Stimulated activated naive CD8-positive, alpha-beta T cell treated with anti-CD3 and anti-CD28 coated beads, Interleukin-15, Interleukin-2, amounts not matched to agents 100 ng/mL and 50 ng/mL, for 24 hours (primary cell): ENCODE results near the gene GALNT7.
A peak's percentile ranks its signal among the peaks of the same experiment; 100 is the strongest.

Experiments
- H3K27ac Mint-ChIP-seq: one replicate; pipeline ENCODE4 v1.8.0; 2021; ENCODE audit warnings: mild to moderate bottlenecking, mixed read lengths
- H3K27me3 Mint-ChIP-seq: one replicate; pipeline ENCODE4 v1.8.0; 2021; ENCODE audit warnings: mixed read lengths
- H3K36me3 Mint-ChIP-seq: one replicate; pipeline ENCODE4 v1.8.0; 2021; ENCODE audit warnings: low read depth, mixed read lengths
- H3K4me1 Mint-ChIP-seq: one replicate; pipeline ENCODE4 v1.8.0; 2021; ENCODE audit warnings: low read depth, mixed read lengths
- H3K4me3 Mint-ChIP-seq: one replicate; pipeline ENCODE4 v1.8.0; 2021; ENCODE audit warnings: mild to moderate bottlenecking, mixed read lengths
- H3K9me3 Mint-ChIP-seq: one replicate; pipeline ENCODE4 v1.8.0; 2021; ENCODE audit warnings: mixed read lengths

The GALNT7 gene

DNA sequence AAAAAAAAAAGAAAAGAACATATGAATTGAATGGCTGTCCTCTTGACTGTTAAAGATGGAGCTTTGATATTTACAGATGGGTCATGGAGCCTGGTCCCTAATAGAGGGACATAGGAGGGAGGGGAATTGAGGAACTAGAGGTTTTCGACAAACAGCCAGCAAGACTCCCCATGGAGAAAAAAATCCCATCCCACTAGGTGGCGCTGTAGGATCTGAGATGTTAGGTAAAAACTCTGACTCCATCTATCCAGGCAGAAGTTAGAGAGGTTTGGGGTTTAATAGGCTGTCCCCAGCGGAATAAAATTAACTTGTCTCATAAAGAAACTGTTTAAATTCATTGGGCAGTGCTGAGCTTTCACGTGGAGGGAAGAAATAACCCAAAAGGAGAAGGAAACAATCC lies 119.7 kb downstream of the GALNT7 start:
- Mint-ChIP-seq H3K36me3 (peaks cover 31% of the 10 kb centered on the region), H3K4me1 (peaks cover 18% of the 10 kb centered on the region), H3K27ac (peak overlapping the region; percentile 28), H3K4me3 (no peak overlapping the region), H3K27me3 (no peaks in the 10 kb centered on the region), H3K9me3 (peaks cover 9% of the 10 kb centered on the region)

- Mint-ChIP-seq H3K4me3 (peak overlapping the region; percentile 35), H3K27ac (peak overlapping the region; percentile 28), H3K9me3 (peaks cover 9% of the 10 kb centered on the region)
Observed at GRCh38 chr4:173288698-173289352, 120.2 kb downstream of the GALNT7 start.

GRCh38 chr4:173289353-173289727 lies 120.7 kb downstream of the GALNT7 start:
- Mint-ChIP-seq H3K27me3 (no peaks in the 10 kb centered on the region), H3K36me3 (peaks cover 27% of the 10 kb centered on the region), H3K27ac (no peak overlapping the region), H3K4me1 (peaks cover 18% of the 10 kb centered on the region), H3K4me3 (peak overlapping the region; percentile 35), H3K9me3 (peaks cover 9% of the 10 kb centered on the region)

More at GRCh38 chr4:173288698-173289352, 120.2 kb downstream of the GALNT7 start:
- Mint-ChIP-seq H3K4me1 (peaks cover 18% of the 10 kb centered on the region), H3K36me3 (peaks cover 31% of the 10 kb centered on the region), H3K27me3 (no peaks in the 10 kb centered on the region)

DNA sequence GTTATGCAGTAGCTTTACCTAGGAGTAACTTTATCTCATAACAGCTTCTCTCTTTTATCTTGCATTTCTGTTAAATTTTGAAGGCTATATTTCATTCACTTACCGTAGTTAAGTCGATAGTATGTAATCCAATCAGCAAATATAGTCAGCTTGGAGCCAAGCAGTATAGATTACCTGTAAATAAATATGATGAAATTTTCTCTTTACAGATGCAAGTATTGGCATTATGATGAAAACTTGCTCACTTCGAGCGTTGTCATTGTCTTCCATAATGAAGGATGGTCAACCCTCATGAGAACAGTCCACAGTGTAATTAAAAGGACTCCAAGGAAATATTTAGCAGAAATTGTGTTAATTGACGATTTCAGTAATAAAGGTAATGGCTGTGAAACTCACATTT lies 123.3 kb downstream of the GALNT7 start:
- Mint-ChIP-seq H3K4me3 (no peak overlapping the region), H3K4me1 (peaks cover 18% of the 10 kb centered on the region), H3K27me3 (no peaks in the 10 kb centered on the region), H3K36me3 (peaks cover 9% of the 10 kb centered on the region), H3K27ac (no peak overlapping the region), H3K9me3 (no peaks in the 10 kb centered on the region)

DNA sequence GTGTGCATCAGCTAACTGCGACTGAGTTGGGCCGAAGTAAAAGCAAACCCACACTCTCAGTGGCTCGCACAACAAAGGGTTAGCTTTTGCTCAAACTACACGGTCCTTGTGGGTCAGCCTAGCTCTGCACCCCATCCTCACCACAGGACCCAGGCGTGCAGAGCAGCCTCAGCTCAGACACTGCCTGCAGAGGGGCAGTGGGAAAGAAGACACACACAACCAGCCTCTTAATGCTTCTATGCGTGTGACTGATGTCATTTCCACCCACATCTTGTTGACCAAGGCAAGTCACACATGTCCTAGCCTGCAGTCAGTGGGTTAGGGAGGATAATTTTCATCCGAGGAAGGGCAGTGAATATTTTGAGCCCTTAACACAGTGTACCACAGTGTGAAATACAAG lies 125.1 kb downstream of the GALNT7 start:
- no peak overlapping the region for H3K27ac Mint-ChIP-seq
- H3K36me3 Mint-ChIP-seq = peaks cover 14% of the 10 kb centered on the region
- peaks cover 13% of the 10 kb centered on the region for H3K4me1 Mint-ChIP-seq
- H3K4me3 Mint-ChIP-seq = no peak overlapping the region
- no peaks in the 10 kb centered on the region for H3K9me3 Mint-ChIP-seq
- no peaks in the 10 kb centered on the region for H3K27me3 Mint-ChIP-seq

DNA sequence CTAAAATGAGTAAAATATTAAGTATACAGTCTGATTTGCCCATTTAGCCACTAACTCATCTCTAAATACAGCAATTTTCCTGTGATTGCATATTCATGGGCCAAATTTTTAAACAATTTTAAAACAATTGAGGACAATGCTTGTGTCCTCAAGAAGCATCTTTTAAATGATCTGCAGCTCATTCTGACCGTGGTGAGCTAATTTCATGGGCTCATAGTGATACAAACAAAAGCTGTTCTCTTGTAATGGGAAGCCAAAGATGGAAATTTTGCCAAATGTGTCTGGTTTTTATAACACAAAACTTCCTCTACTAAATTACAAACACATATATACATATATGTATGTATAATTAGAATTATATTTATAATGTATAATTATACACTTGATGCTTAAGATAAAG lies 125.8 kb downstream of the GALNT7 start:
- H3K27ac Mint-ChIP-seq = no peak overlapping the region
- H3K4me3 Mint-ChIP-seq = no peak overlapping the region
- peaks cover 14% of the 10 kb centered on the region for H3K36me3 Mint-ChIP-seq
- no peaks in the 10 kb centered on the region for H3K9me3 Mint-ChIP-seq
- peaks cover 5% of the 10 kb centered on the region for H3K4me1 Mint-ChIP-seq
- H3K27me3 Mint-ChIP-seq = no peaks in the 10 kb centered on the region

GRCh38 chr4:173301518-173302201 lies 133.0 kb downstream of the GALNT7 start:
- H3K27me3 Mint-ChIP-seq = no peaks in the 10 kb centered on the region
- peaks cover 22% of the 10 kb centered on the region for H3K36me3 Mint-ChIP-seq
- no peaks in the 10 kb centered on the region for H3K9me3 Mint-ChIP-seq
- H3K27ac Mint-ChIP-seq = no peak overlapping the region
- H3K4me1 Mint-ChIP-seq = peaks cover 7% of the 10 kb centered on the region
- H3K4me3 Mint-ChIP-seq = no peak overlapping the region

- Mint-ChIP-seq H3K4me3 (no peak overlapping the region), H3K4me1 (no peaks in the 10 kb centered on the region), H3K27me3 (no peaks in the 10 kb centered on the region), H3K36me3 (peaks cover 17% of the 10 kb centered on the region), H3K27ac (no peak overlapping the region), H3K9me3 (no peaks in the 10 kb centered on the region)
Observed at GRCh38 chr4:173307778-173308177, 139.2 kb downstream of the GALNT7 start.

DNA sequence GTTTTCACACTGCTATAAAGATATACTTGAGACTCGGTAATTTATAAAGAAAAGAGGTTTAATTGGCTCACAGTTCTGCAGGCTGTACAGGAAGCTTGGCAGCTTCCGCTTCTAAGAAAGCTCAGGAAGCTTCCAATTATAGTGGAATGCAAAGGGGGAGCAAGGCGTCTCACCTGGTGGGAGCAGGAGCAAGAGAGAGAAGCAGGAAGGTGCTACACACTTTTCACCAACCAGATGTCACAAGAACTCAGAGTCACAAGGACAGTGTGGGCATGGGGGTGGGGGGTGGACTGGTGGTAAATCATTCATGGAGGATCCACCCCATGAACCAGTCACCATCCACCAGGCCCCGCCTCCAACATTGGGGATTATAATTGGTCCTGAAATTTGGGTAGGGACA lies 142.8 kb downstream of the GALNT7 start:
- Mint-ChIP-seq H3K9me3 (no peaks in the 10 kb centered on the region), H3K4me1 (no peaks in the 10 kb centered on the region), H3K27ac (no peak overlapping the region), H3K27me3 (no peaks in the 10 kb centered on the region), H3K4me3 (no peak overlapping the region), H3K36me3 (peaks cover 5% of the 10 kb centered on the region)

- peaks cover 10% of the 10 kb centered on the region for H3K4me1 Mint-ChIP-seq
- H3K36me3 Mint-ChIP-seq = peaks cover 15% of the 10 kb centered on the region
- no peaks in the 10 kb centered on the region for H3K27me3 Mint-ChIP-seq
- H3K27ac Mint-ChIP-seq = no peak overlapping the region
- no peak overlapping the region for H3K4me3 Mint-ChIP-seq
- no peaks in the 10 kb centered on the region for H3K9me3 Mint-ChIP-seq
Observed at GRCh38 chr4:173314715-173315114, 146.1 kb downstream of the GALNT7 start.

DNA sequence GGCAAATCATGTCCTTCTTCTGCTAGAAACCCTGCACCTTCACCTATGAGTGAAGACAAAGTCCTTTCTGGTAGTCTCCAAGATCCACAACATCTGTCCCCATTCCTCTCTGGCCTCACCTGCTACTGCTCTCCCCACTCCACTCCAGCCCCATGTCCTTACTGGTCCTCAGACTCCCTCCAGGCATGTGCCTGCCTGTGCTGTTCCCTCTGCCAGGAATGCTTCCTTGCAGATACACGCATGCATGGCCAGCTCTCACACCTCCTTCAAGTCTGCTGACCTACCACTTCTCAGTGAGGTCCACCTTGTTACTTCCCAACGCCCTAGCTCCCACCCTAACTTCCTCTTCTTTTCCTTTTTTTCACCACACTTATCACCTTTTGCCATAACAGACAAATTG lies 147.4 kb downstream of the GALNT7 start:
- Mint-ChIP-seq H3K9me3 (no peaks in the 10 kb centered on the region), H3K4me1 (peaks cover 10% of the 10 kb centered on the region), H3K27ac (no peak overlapping the region), H3K27me3 (no peaks in the 10 kb centered on the region), H3K36me3 (peaks cover 13% of the 10 kb centered on the region), H3K4me3 (no peak overlapping the region)

GRCh38 chr4:173317004-173317403 lies 148.4 kb downstream of the GALNT7 start:
- Mint-ChIP-seq H3K9me3 (no peaks in the 10 kb centered on the region), H3K27ac (no peak overlapping the region), H3K27me3 (no peaks in the 10 kb centered on the region), H3K4me3 (no peak overlapping the region), H3K36me3 (peaks cover 23% of the 10 kb centered on the region), H3K4me1 (peaks cover 10% of the 10 kb centered on the region)

DNA sequence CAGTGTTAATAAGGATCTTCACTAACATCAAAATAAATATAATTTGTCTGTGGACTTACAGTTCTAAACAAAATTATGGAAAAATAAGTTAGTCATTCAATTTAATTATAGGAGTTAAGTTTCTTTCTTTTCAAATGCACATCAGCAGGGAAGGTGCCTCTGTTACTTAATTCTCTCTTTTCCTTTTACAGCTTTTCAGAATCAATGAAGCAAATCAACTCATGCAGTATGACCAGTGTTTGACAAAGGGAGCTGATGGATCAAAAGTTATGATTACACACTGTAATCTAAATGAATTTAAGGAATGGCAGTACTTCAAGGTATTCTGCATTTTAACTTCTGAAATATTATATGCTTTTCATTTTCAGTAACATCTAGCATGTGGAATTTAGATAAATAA lies 149.6 kb downstream of the GALNT7 start:
- Mint-ChIP-seq H3K9me3 (no peaks in the 10 kb centered on the region), H3K27me3 (no peaks in the 10 kb centered on the region), H3K4me1 (peaks cover 10% of the 10 kb centered on the region), H3K4me3 (no peak overlapping the region), H3K27ac (no peak overlapping the region), H3K36me3 (peaks cover 23% of the 10 kb centered on the region)

DNA sequence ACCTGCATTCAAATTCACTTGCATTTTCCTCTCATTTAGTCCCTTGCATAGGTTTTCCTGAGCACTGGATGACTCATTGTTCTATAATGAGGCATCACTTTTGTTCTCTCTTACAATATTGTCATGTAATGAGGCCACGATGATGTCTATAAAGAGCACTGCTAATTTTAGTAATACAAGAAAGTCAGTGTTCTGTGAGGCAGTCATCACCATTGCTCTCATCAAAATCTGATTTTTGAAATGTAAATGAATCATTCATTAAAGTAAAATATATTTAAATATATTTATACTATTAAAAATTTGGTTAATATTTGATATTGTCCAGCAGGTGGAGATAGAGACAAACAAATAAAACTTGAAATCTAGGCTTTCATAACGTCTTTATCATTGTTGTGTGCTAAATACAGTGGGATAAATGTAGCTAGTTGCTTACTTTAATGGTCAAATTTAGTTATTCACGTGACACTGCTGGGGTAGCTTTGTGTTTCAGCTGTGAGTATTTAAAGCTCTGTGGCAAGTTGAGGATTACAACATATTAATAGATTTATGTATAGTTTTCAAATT lies 150.1 kb downstream of the GALNT7 start:
- H3K27ac Mint-ChIP-seq = no peak overlapping the region
- H3K36me3 Mint-ChIP-seq = peaks cover 23% of the 10 kb centered on the region
- no peaks in the 10 kb centered on the region for H3K9me3 Mint-ChIP-seq
- peaks cover 10% of the 10 kb centered on the region for H3K4me1 Mint-ChIP-seq
- H3K4me3 Mint-ChIP-seq = no peak overlapping the region
- H3K27me3 Mint-ChIP-seq = no peaks in the 10 kb centered on the region

DNA sequence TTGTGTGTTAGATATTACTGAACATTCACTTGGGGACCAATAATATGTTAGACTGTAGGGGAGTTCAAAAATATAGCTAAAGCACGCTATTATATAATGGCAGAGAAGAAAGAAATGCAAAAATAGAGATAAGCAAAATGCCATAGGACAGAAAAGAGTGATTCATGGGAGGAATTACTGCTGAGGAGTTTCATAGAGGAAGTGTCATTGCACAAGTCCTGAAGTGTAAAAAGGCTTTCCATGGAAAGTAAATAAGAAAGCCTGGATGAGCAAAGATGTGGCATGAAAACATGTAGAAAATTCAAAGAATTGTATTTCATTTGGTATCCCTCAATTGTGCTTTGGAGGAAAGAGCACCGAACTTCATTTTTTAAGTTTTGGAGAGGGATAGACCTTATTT lies 151.1 kb downstream of the GALNT7 start:
- Mint-ChIP-seq H3K4me3 (no peak overlapping the region), H3K9me3 (no peaks in the 10 kb centered on the region), H3K27me3 (no peaks in the 10 kb centered on the region), H3K27ac (no peak overlapping the region), H3K36me3 (peaks cover 23% of the 10 kb centered on the region), H3K4me1 (peaks cover 10% of the 10 kb centered on the region)
